CD4-positive, alpha-beta T cell (primary cell): ENCODE measurements around the gene MMP20. TPM values are rescaled to one million over a fixed set of nuclear protein-coding genes. Genes with fewer than 3 reads are reported as not detected.

ENCODE experiments used
- ATAC-seq: fragments of 200-7000 bp; cut with Tn5 transposase; one replicate; pipeline ENCODE4 v1.10.0; 2022; ENCODE audit warnings: mild to moderate bottlenecking; ENCODE audit not compliant: poor library complexity
- CTCF ChIA-PET: fragments of 350-600 bp; sonication (Branson Sonifier 250); formaldehyde crosslinking; loops from one replicate; lab custom pipeline; 2021; ENCODE audit warnings: antibody characterized with exemption, inconsistent platforms; lab: Charles Lee
- POLR2A ChIA-PET: fragments of 350-600 bp; sonication (Branson Sonifier 250); formaldehyde crosslinking; loops from one replicate; lab custom pipeline; 2021; ENCODE audit warnings: antibody characterized with exemption, inconsistent platforms; lab: Charles Lee
- DNase-seq, 14 experiments: peaks; one replicate each; pipeline ENCODE4 v3.0.0-alpha.2; 2013 to 2020; ENCODE audit warnings: mixed read lengths in 2 of 14
- H3K27ac ChIP-seq, 2 donors: one replicate each; pipeline versions ENCODE4 v1.5.1 to v1.7.0; 2013; ENCODE audit warnings: low read length in 2 of 2, low read depth in 1 of 2, mild to moderate bottlenecking in 1 of 2
- H3K27me3 ChIP-seq, 2 experiments: 1 replicate in 1 of 2; 2 replicates in 1 of 2; pipeline versions ENCODE4 v1.6.1 to v1.7.0; 2013; ENCODE audit warnings: low read length in 2 of 2, control low read depth in 1 of 2, mild to moderate bottlenecking in 1 of 2, moderate library complexity in 1 of 2; ENCODE audit not compliant: insufficient read depth in 2 of 2, control insufficient read depth in 1 of 2
- H3K36me3 ChIP-seq: one replicate; pipeline ENCODE4 v1.6.1; 2013; ENCODE audit warnings: low read length, control low read depth; ENCODE audit not compliant: insufficient read depth
- H3K4me1 ChIP-seq: one replicate; pipeline ENCODE4 v1.6.1; 2013; ENCODE audit warnings: low read length, control low read depth; ENCODE audit not compliant: insufficient read depth
- H3K4me3 ChIP-seq: one replicate; pipeline ENCODE4 v1.5.1; 2013; ENCODE audit warnings: mild to moderate bottlenecking, low read length, moderate library complexity
- H3K9me3 ChIP-seq, 2 experiments: 1 replicate in 1 of 2; 2 replicates in 1 of 2; pipeline versions ENCODE4 v1.6.1 to v1.7.0; 2013; ENCODE audit warnings: low read length in 2 of 2, mild to moderate bottlenecking in 2 of 2, control low read depth in 1 of 2, moderate library complexity in 1 of 2; ENCODE audit not compliant: control insufficient read depth in 1 of 2, insufficient read depth in 1 of 2
- H3K27ac Mint-ChIP-seq: one replicate; pipeline ENCODE4 v1.8.0; 2020; ENCODE audit warnings: mixed read lengths
- H3K27me3 Mint-ChIP-seq: one replicate; pipeline ENCODE4 v1.8.0; 2021; ENCODE audit warnings: mixed read lengths
- H3K36me3 Mint-ChIP-seq: one replicate; pipeline ENCODE4 v1.8.0; 2021; ENCODE audit warnings: low read depth, mixed read lengths
- H3K4me1 Mint-ChIP-seq: one replicate; pipeline ENCODE4 v1.8.0; 2021; ENCODE audit warnings: low read depth, mixed read lengths
- H3K4me3 Mint-ChIP-seq: one replicate; pipeline ENCODE4 v1.8.0; 2020; ENCODE audit warnings: mild to moderate bottlenecking, mixed read lengths
- H3K9me3 Mint-ChIP-seq: one replicate; pipeline ENCODE4 v1.8.0; 2020; ENCODE audit warnings: mixed read lengths
- CTCF ChIP-seq: fragments of 200-600 bp; IDR thresholded peaks from one replicate; pipeline ENCODE4 v1.8.0; 2022; ENCODE audit warnings: antibody characterized with exemption, mild to moderate bottlenecking
- intact Hi-C, 2 experiments: fragments of 100-400 bp; cut with DNase I in 1 of 2; cut with micrococcal nuclease in 1 of 2; formaldehyde crosslinking; loops; one replicate each; pipeline versions ENCODE4 v1.15.1 to v1.9.0; 2023 to 2025; cut with DNase I, micrococcal nuclease
- total RNA-seq, 174 experiments: library from RNA in 2 of 174; stranded (reverse) in 2 of 174; gene quantifications; one replicate each; pipeline ENCODE4 v1.2.3 and lab custom pipeline; 2021 to 2026

The MMP20 gene
- total RNA-seq, 2 experiments from 2014 or later, result not detected

GRCh38 chr11:102575012-102575411 is 50.1 kb downstream of the MMP20 start:
- intact Hi-C loops, result no loop called here
- no peaks in the 10 kb centered on the region for H3K27me3 Mint-ChIP-seq
- H3K27ac Mint-ChIP-seq, result no peak overlapping the region
- Histone ChIP-seq H3K4me1 (peaks cover 8% of the 10 kb centered on the region), H3K27ac (no peak overlapping the region), H3K36me3 (no peaks in the 10 kb centered on the region), H3K9me3 (no peaks in the 10 kb centered on the region), H3K27me3 (no peaks in the 10 kb centered on the region), H3K4me3 (no peak overlapping the region)
- no peak overlapping the region for H3K4me3 Mint-ChIP-seq
- H3K4me1 Mint-ChIP-seq, result peaks cover 22% of the 10 kb centered on the region
- DNase-seq (no peak), ATAC-seq (no peak)
- H3K9me3 Mint-ChIP-seq, result peaks cover 6% of the 10 kb centered on the region
- ChIA-PET CTCF (no interaction called here), POLR2A (interaction anchor here (0.7 kb wide), 1 partner anchor 14 kb away, joined by 3 read pairs; no protein-coding TSS in a partner anchor)
- H3K36me3 Mint-ChIP-seq, result no peaks in the 10 kb centered on the region
- no peak for TF ChIP-seq CTCF

- DNase-seq, result no peak
- no peaks in the 10 kb centered on the region for H3K27me3 Mint-ChIP-seq
- CTCF ChIA-PET, result no interaction called here
Measured at GRCh38 chr11:102573851-102574250, 51.3 kb downstream of the MMP20 start.

GRCh38 chr11:102572554-102573220 is 52.4 kb downstream of the MMP20 start:
- Mint-ChIP-seq H3K9me3 (peaks cover 8% of the 10 kb centered on the region), H3K27ac (no peak overlapping the region), H3K36me3 (no peaks in the 10 kb centered on the region), H3K4me1 (peaks cover 21% of the 10 kb centered on the region), H3K4me3 (no peak overlapping the region), H3K27me3 (no peaks in the 10 kb centered on the region)
- H3K36me3 ChIP-seq, result no peaks in the 10 kb centered on the region
- ATAC-seq, result no peak
- no peak overlapping the region for H3K4me3 ChIP-seq
- DNase-seq, result no peak
- ChIA-PET POLR2A (no interaction called here), CTCF (no interaction called here)
- TF ChIP-seq CTCF, result no peak
- intact Hi-C loops, result no loop called here
- H3K4me1 ChIP-seq, result peaks cover 4% of the 10 kb centered on the region
- no peak overlapping the region for H3K27ac ChIP-seq
- no peaks in the 10 kb centered on the region for H3K27me3 ChIP-seq
- peaks cover 0 to 7% of the 10 kb centered on the region in 2 experiments for H3K9me3 ChIP-seq

More at GRCh38 chr11:102573851-102574250, 51.3 kb downstream of the MMP20 start:
- H3K4me3 Mint-ChIP-seq, result no peak overlapping the region
- Histone ChIP-seq H3K4me1 (peaks cover 8% of the 10 kb centered on the region), H3K9me3 (peaks cover 0 to 2% of the 10 kb centered on the region in 2 experiments), H3K4me3 (no peak overlapping the region), H3K27ac (no peak overlapping the region), H3K36me3 (no peaks in the 10 kb centered on the region), H3K27me3 (no peaks in the 10 kb centered on the region)
- intact Hi-C loops, result no loop called here
- no peaks in the 10 kb centered on the region for H3K36me3 Mint-ChIP-seq
- POLR2A ChIA-PET, result interaction anchor here (0.8 kb wide), 1 partner anchor 14 kb away, joined by 3 read pairs; no protein-coding TSS in a partner anchor
- peaks cover 8% of the 10 kb centered on the region for H3K9me3 Mint-ChIP-seq
- TF ChIP-seq CTCF, result no peak
- no peak for ATAC-seq
- H3K27ac Mint-ChIP-seq, result no peak overlapping the region
- peaks cover 22% of the 10 kb centered on the region for H3K4me1 Mint-ChIP-seq
